ENCODE measurements around the gene MAN2A2. TPM values are rescaled to one million over a fixed set of nuclear protein-coding genes. Genes with fewer than 3 reads are reported as not detected.

The MAN2A2 gene
- total RNA-seq, 4 donors from 2014 or later: 46.6 to 104 (median 48.2) TPM

GRCh38 chr15:90871716-90872485, 31.2 kb upstream of the MAN2A2 start:
- TF ChIP-seq CTCF (IDR thresholded peaks at IDR 0.05; ENCODE audit: low read depth): no peak

- no peak for TF ChIP-seq CTCF (IDR thresholded peaks at IDR 0.05; ENCODE audit: low read depth)
Measured at GRCh38 chr15:90872486-90873184, 30.5 kb upstream of the MAN2A2 start.

- TF ChIP-seq CTCF (IDR thresholded peaks at IDR 0.05; ENCODE audit: low read depth): no peak
Measured at GRCh38 chr15:90873488-90873997, 29.6 kb upstream of the MAN2A2 start.

- no peak for TF ChIP-seq CTCF (IDR thresholded peaks at IDR 0.05; ENCODE audit: low read depth)
Measured at GRCh38 chr15:90873998-90874605, 29.0 kb upstream of the MAN2A2 start.

- TF ChIP-seq CTCF (IDR thresholded peaks at IDR 0.05; ENCODE audit: low read depth): no peak
Measured at GRCh38 chr15:90875549-90875981, 27.5 kb upstream of the MAN2A2 start.

- no peak for TF ChIP-seq CTCF (IDR thresholded peaks at IDR 0.05; ENCODE audit: low read depth)
Measured at GRCh38 chr15:90876046-90876445, 27.1 kb upstream of the MAN2A2 start.
